HEK293 (cell line): Measurements from ENCODE around the gene ADPRHL1.
A peak's percentile ranks its signal among the peaks of the same experiment; 100 is the strongest.

Experiments
- OSR2 ChIP-seq: fragments of 450-650 bp; formaldehyde crosslinking; IDR thresholded peaks from 2 replicates; pipeline ENCODE4 v1.5.1; 2016; ENCODE audit warnings: missing biosample characterization, missing genetic modification characterization
- PBX3 ChIP-seq: sonication (generic); formaldehyde crosslinking; IDR thresholded peaks from 2 replicates; pipeline ENCODE4 v1.8.1; 2022; ENCODE audit warnings: mild to moderate bottlenecking, moderate library complexity, missing genetic modification reagents
- PRDM4 ChIP-seq: fragments of 450-650 bp; formaldehyde crosslinking; IDR thresholded peaks from 2 replicates; pipeline ENCODE4 v1.5.1; 2017; ENCODE audit warnings: missing biosample characterization, missing genetic modification characterization
- RBAK ChIP-seq: fragments of 450-650 bp; formaldehyde crosslinking; IDR thresholded peaks from 2 replicates; pipeline ENCODE4 v1.5.1; 2016; ENCODE audit warnings: missing biosample characterization, missing genetic modification characterization
- TSHZ1 ChIP-seq: fragments of 450-650 bp; formaldehyde crosslinking; IDR thresholded peaks from 2 replicates; pipeline ENCODE4 v1.5.1; 2016; ENCODE audit warnings: missing biosample characterization, missing genetic modification characterization, borderline replicate concordance
- WT1 ChIP-seq: fragments of 450-650 bp; formaldehyde crosslinking; IDR thresholded peaks from 2 replicates; pipeline ENCODE4 v1.5.1; 2016; ENCODE audit warnings: missing biosample characterization, missing genetic modification characterization
- ZBTB21 ChIP-seq: fragments of 450-650 bp; formaldehyde crosslinking; IDR thresholded peaks from 2 replicates; pipeline ENCODE4 v1.5.1; 2017; ENCODE audit warnings: missing biosample characterization, missing genetic modification characterization
- ZBTB48 ChIP-seq: fragments of 450-650 bp; formaldehyde crosslinking; IDR thresholded peaks from 2 replicates; pipeline ENCODE4 v1.5.1; 2016; ENCODE audit warnings: missing biosample characterization, missing genetic modification characterization
- ZFP41 ChIP-seq: fragments of 450-650 bp; formaldehyde crosslinking; IDR thresholded peaks from 2 replicates; pipeline ENCODE4 v1.5.1; 2016; ENCODE audit warnings: missing biosample characterization, missing genetic modification characterization, borderline replicate concordance
- ZNF112 ChIP-seq: fragments of 450-650 bp; formaldehyde crosslinking; IDR thresholded peaks from 2 replicates; pipeline ENCODE4 v1.5.0; 2017; ENCODE audit warnings: missing biosample characterization, missing genetic modification characterization
- ZNF132 ChIP-seq: fragments of 450-650 bp; formaldehyde crosslinking; IDR thresholded peaks from 2 replicates; pipeline ENCODE4 v1.5.1; 2017; ENCODE audit warnings: missing biosample characterization, missing genetic modification characterization, borderline replicate concordance
- ZNF16 ChIP-seq: fragments of 450-650 bp; formaldehyde crosslinking; IDR thresholded peaks from 2 replicates; pipeline ENCODE4 v1.5.1; 2016; ENCODE audit warnings: low read depth, missing biosample characterization, missing genetic modification characterization
- ZNF202 ChIP-seq: fragments of 450-650 bp; formaldehyde crosslinking; IDR thresholded peaks from 2 replicates; pipeline ENCODE4 v1.5.1; 2016; ENCODE audit warnings: missing biosample characterization, missing genetic modification characterization, borderline replicate concordance
- ZNF221 ChIP-seq: fragments of 450-650 bp; formaldehyde crosslinking; IDR thresholded peaks from 2 replicates; pipeline ENCODE4 v1.5.1; 2017; ENCODE audit warnings: missing biosample characterization, missing genetic modification characterization, borderline replicate concordance
- ZNF341 ChIP-seq: fragments of 450-650 bp; formaldehyde crosslinking; IDR thresholded peaks from 2 replicates; pipeline ENCODE4; 2016; ENCODE audit warnings: low read depth, missing biosample characterization, missing genetic modification characterization
- ZNF48 ChIP-seq: fragments of 450-650 bp; formaldehyde crosslinking; IDR thresholded peaks from 2 replicates; pipeline ENCODE4 v1.5.1; 2016; ENCODE audit warnings: missing biosample characterization, missing genetic modification characterization
- ZNF596 ChIP-seq: fragments of 450-650 bp; IDR thresholded peaks from 2 replicates; pipeline ENCODE4 v1.5.0; 2018; ENCODE audit warnings: missing biosample characterization, mild to moderate bottlenecking, missing genetic modification characterization, moderate library complexity
- ZNF600 ChIP-seq: fragments of 450-650 bp; formaldehyde crosslinking; IDR thresholded peaks from 2 replicates; pipeline ENCODE4 v1.5.1; 2016; ENCODE audit warnings: missing biosample characterization, missing genetic modification characterization
- ZNF623 ChIP-seq: fragments of 450-650 bp; formaldehyde crosslinking; IDR thresholded peaks from 2 replicates; pipeline ENCODE4 v1.5.1; 2016; ENCODE audit warnings: missing biosample characterization, missing genetic modification characterization
- ZNF629 ChIP-seq: fragments of 450-650 bp; formaldehyde crosslinking; IDR thresholded peaks from 2 replicates; pipeline ENCODE4 v1.5.1; 2017; ENCODE audit warnings: missing biosample characterization, missing genetic modification characterization
- ZNF654 ChIP-seq: fragments of 450-650 bp; formaldehyde crosslinking; IDR thresholded peaks from 2 replicates; pipeline ENCODE4 v1.5.1; 2016; ENCODE audit warnings: low read depth, missing biosample characterization, missing genetic modification characterization
- ZNF677 ChIP-seq: fragments of 450-650 bp; IDR thresholded peaks from 2 replicates; pipeline ENCODE4 v1.5.0; 2018; ENCODE audit warnings: missing biosample characterization, mild to moderate bottlenecking, missing genetic modification characterization, moderate library complexity
- ZNF692 ChIP-seq: fragments of 450-650 bp; formaldehyde crosslinking; IDR thresholded peaks from 2 replicates; pipeline ENCODE4 v1.5.1; 2016; ENCODE audit warnings: missing biosample characterization, missing genetic modification characterization
- ZNF747 ChIP-seq: fragments of 450-650 bp; formaldehyde crosslinking; IDR thresholded peaks from 2 replicates; pipeline ENCODE4 v1.5.1; 2016; ENCODE audit warnings: missing biosample characterization, missing genetic modification characterization
- ZNF76 ChIP-seq: fragments of 450-650 bp; formaldehyde crosslinking; IDR thresholded peaks from 2 replicates; pipeline ENCODE4; 2016; ENCODE audit warnings: low read depth, missing biosample characterization, missing genetic modification characterization, borderline replicate concordance
- ZNF776 ChIP-seq: fragments of 450-650 bp; formaldehyde crosslinking; IDR thresholded peaks from 2 replicates; pipeline ENCODE4 v1.5.0; 2017; ENCODE audit warnings: missing biosample characterization, missing genetic modification characterization, borderline replicate concordance
- ZSCAN16 ChIP-seq: fragments of 450-650 bp; formaldehyde crosslinking; IDR thresholded peaks from 2 replicates; pipeline ENCODE4 v1.5.1; 2016; ENCODE audit warnings: missing biosample characterization, missing genetic modification characterization
- ZXDB ChIP-seq: fragments of 450-650 bp; formaldehyde crosslinking; IDR thresholded peaks from 2 replicates; pipeline ENCODE4 v1.5.1; 2016; ENCODE audit warnings: missing biosample characterization, missing genetic modification characterization
- TF ChIP-seq, protein P1 (sequence below): fragments of 450-650 bp; formaldehyde crosslinking; IDR thresholded peaks from 2 replicates; pipeline ENCODE4 v1.5.1; 2016; ENCODE audit warnings: missing biosample characterization, missing genetic modification characterization

Gene ADPRHL1

DNA sequence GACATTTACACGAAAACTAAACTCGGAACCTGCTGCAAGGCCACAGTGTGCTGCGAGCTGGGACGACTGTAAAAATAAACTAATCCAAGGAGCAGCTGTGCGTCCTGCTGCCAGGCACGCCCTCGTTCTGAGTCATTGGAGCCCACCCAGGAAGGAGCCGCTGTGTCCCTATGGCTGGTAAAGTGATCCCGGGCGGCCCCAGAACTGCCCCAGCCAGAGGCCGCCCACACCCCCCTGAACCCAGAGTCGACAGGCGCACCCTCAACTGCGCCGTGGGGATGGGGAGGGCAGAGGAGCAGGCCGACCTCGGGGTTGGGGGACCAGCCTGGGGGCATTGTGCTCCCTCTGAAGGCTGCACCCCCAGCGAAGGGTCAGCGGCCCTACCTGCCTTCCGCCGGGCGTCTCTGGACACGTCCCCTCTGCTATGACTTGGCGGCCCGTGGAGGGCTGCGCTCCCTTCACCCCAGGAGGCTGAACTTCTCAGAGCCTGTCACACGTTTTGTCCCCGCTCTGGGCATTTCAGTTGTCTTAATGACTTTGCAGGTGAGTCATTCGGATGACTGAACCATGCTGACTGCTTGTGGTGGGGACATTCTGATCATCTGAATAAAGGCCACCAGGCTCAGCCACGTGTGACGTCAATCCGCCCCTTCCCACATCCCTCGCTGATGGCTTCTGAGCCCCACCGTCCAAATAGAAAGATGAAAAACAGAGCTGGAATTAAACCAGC is 42.7 kb downstream of the ADPRHL1 start (continued):
- TF ChIP-seq, protein P1, sequence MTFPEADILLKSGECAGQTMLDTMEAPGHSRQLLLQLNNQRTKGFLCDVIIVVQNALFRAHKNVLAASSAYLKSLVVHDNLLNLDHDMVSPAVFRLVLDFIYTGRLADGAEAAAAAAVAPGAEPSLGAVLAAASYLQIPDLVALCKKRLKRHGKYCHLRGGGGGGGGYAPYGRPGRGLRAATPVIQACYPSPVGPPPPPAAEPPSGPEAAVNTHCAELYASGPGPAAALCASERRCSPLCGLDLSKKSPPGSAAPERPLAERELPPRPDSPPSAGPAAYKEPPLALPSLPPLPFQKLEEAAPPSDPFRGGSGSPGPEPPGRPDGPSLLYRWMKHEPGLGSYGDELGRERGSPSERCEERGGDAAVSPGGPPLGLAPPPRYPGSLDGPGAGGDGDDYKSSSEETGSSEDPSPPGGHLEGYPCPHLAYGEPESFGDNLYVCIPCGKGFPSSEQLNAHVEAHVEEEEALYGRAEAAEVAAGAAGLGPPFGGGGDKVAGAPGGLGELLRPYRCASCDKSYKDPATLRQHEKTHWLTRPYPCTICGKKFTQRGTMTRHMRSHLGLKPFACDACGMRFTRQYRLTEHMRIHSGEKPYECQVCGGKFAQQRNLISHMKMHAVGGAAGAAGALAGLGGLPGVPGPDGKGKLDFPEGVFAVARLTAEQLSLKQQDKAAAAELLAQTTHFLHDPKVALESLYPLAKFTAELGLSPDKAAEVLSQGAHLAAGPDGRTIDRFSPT (tag by site-specific recombination): peak; percentile 83
- TF ChIP-seq ZSCAN16 (tag by site-specific recombination) (no peak), ZNF202 (tag by site-specific recombination) (no peak), WT1 (tag by site-specific recombination) (peak; percentile 46; the same call in 1 of the 2 replicates), ZNF692 (tag by site-specific recombination) (0 out of 2 replicates have a peak, but pooled peaks have one; percentile 66), ZNF341 (tag by site-specific recombination) (no peak; the same call in 1 of the 2 replicates), ZNF623 (tag by site-specific recombination) (0 out of 2 replicates have a peak, but pooled peaks have one; percentile 26), ZBTB48 (tag by site-specific recombination) (0 out of 2 replicates have a peak, but pooled peaks have one; percentile 22), ZNF16 (tag by site-specific recombination) (no peak), ZNF776 (tag by site-specific recombination) (no peak), ZNF747 (tag by site-specific recombination) (no peak), ZBTB21 (peak; percentile 77), ZNF132 (tag by site-specific recombination) (no peak), ZNF654 (tag by site-specific recombination) (no peak), ZNF629 (tag by site-specific recombination) (peak; percentile 96), ZNF677 (tag by site-specific recombination) (no peak), ZNF600 (tag by site-specific recombination) (peak; percentile 59; the same call in 1 of the 2 replicates), ZNF596 (tag by site-specific recombination) (no peak), TSHZ1 (0 out of 2 replicates have a peak, but pooled peaks have one; percentile 56), PBX3 (CRISPR knock-in tag) (no peak), ZNF112 (tag by site-specific recombination) (no peak), ZFP41 (no peak), PRDM4 (no peak), ZNF48 (tag by site-specific recombination) (no peak), ZNF221 (no peak), RBAK (tag by site-specific recombination) (no peak), ZNF76 (tag by site-specific recombination) (no peak), ZXDB (tag by site-specific recombination) (no peak), OSR2 (tag by site-specific recombination) (no peak)
